Medulla oblongata (tissue), 1 donor: ENCODE measurements around the gene ULK3.

ENCODE experiments used
- DNase-seq: peaks from one replicate; pipeline ENCODE4 v3.0.0-alpha.2; 2015; ENCODE audit errors: extremely low spot score

ULK3 gene

GRCh38 chr15:74868059-74868458 lies 25.1 kb upstream of the ULK3 start:
- peak; percentile 65 for DNase-seq

DNA sequence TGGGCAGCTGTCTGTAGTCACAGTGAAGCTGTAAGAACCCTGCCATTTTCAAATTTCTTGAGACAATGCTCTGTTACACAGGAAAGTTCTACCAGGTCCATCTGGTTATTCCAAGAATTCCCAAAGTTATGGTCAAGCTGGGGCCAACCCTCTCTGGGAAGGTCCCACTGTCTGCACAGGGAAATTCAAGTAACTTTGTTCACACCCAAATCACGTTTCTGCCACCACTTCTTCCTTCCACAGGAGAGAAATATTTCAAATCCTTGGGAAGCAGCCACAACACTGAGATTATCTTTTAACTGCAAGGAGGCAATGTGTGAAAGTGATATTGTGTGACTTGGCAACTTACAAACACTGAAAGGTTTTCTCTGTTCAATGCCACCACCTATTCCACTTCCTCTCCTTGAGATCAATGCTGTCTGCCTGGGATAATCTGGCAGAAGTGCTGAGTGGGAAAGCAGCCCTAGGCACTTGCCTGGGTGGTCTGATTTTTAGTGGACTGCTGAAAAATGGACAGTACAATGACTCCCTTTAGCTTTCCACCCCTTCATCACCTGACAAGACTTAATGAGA lies 24.6 kb upstream of the ULK3 start:
- no peak for DNase-seq

- DNase-seq, result no peak
Measured at GRCh38 chr15:74866090-74866489, 23.1 kb upstream of the ULK3 start.

DNA sequence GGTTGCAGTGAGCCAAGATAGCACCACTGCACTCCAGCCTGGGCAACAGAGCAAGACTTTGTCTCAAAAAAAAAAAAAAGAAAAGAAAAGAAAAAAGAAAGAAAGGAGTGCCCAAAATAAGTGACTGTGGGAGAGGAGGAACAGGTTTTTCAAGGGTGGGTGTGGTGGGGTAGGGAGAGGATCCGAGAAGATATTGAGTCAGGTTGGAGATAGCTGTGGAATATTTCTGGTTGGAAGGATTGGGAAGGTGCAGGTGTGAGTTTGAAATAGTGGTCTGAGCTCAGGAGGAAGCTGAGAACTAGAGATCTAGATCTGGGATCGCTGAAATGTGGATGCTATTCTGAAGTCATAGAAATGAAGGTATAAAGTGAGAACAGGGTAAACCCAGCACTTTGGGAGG lies 22.4 kb upstream of the ULK3 start:
- DNase-seq, result no peak

DNA sequence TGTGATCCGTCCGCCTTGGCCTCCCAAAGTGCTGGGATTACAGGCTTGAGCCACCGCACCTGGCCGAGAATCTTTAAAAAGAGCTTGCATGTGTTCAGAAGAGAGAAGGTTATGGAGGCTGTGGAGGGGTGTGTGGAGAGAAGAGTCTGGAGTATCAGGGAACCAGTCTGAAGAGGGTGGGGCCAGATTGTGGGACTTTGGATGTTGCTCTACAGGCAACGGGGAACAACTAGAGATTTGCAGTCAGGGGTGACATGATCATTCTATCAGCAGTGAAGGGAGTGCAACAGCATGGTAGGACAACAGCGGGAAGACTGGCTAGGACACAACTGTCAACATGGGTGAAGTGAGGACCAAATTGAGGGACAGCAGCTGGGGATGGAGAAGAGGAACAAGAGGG lies 21.3 kb upstream of the ULK3 start:
- no peak for DNase-seq

GRCh38 chr15:74863239-74864056 lies 20.5 kb upstream of the ULK3 start:
- DNase-seq, result no peak

GRCh38 chr15:74858369-74858740 lies 15.4 kb upstream of the ULK3 start:
- peak; percentile 43 for DNase-seq

- DNase-seq, result peak; percentile 52
Measured at GRCh38 chr15:74857671-74858368, 14.9 kb upstream of the ULK3 start.

- no peak for DNase-seq
Measured at GRCh38 chr15:74857082-74857655, 14.2 kb upstream of the ULK3 start.

DNA sequence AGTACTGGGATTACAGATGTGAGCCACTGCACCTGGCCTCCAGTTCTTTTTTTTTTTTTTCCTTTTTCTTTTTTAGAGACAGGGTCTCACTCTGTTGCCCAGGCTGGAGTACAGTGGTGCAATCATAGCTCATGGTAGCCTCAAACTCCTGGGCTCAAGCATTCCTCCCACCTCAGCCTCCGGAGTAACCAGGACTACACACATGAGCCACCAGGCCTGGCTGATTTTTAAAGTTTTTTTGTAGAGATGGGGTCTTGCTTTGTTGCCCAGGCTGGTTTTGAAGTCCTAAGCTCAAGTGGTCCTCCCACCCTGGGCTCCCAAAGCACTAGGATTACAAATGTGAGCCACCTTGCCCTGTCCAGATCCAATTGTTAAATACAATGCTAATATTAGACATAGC lies 13.6 kb upstream of the ULK3 start:
- DNase-seq, result no peak

GRCh38 chr15:74855857-74856256 lies 12.9 kb upstream of the ULK3 start:
- DNase-seq, result no peak

DNA sequence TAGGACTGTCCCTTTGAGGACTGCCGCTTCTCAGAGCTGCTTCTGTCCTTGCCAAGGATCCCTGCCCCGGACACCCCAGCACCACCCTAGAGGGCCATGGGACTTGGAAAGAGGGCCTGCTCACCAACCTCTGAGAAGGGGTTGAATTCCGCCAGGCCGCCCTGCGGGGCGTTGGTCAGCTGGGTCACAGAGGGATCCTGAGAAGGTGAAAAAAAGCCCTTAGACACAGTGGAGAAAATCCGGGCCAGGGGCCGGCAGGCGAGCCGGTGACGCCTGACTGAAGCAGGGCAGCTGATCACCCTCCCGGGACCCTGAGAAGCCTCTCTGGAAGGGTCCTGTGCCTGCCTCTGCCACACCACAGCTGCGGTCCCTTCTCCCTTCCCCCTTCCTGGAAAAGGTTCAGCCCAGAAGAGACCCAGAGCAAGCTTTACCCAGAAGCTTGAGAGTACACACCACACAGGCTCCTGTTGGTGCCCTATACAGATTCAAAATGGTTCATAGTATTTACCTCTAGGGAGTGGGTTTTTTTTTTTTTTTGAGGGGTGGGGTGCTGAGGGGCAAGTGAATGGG lies 11.6 kb upstream of the ULK3 start:
- no peak for DNase-seq

DNA sequence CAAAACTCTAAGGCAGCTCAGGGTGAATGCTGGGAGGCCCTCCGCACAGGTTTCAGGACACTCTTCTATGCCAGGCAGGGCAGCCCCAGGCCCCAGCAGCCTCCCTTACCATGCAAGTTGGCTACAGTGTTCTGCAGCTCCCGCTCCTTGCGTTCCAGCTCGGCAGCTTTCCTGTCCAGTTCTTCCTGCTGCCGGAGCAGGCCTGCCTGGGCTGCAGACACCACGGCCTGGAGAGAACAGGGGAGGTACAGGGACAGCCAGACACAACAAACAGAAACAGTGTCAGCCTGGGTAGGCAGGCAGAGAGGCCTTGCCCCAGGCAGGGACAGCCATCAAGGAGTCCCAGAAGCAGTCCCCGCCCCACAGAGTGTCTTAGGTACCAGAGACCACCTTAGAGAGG lies 9.0 kb upstream of the ULK3 start:
- DNase-seq, result no peak

- no peak for DNase-seq
Measured at GRCh38 chr15:74850393-74850792, 7.4 kb upstream of the ULK3 start.

- DNase-seq, result peak; percentile 47
Measured at GRCh38 chr15:74847432-74847831, 4.5 kb upstream of the ULK3 start.

GRCh38 chr15:74845581-74845980 lies 2.6 kb upstream of the ULK3 start:
- no peak for DNase-seq

- no peak for DNase-seq
Measured at GRCh38 chr15:74845208-74845568, 2.2 kb upstream of the ULK3 start.

DNA sequence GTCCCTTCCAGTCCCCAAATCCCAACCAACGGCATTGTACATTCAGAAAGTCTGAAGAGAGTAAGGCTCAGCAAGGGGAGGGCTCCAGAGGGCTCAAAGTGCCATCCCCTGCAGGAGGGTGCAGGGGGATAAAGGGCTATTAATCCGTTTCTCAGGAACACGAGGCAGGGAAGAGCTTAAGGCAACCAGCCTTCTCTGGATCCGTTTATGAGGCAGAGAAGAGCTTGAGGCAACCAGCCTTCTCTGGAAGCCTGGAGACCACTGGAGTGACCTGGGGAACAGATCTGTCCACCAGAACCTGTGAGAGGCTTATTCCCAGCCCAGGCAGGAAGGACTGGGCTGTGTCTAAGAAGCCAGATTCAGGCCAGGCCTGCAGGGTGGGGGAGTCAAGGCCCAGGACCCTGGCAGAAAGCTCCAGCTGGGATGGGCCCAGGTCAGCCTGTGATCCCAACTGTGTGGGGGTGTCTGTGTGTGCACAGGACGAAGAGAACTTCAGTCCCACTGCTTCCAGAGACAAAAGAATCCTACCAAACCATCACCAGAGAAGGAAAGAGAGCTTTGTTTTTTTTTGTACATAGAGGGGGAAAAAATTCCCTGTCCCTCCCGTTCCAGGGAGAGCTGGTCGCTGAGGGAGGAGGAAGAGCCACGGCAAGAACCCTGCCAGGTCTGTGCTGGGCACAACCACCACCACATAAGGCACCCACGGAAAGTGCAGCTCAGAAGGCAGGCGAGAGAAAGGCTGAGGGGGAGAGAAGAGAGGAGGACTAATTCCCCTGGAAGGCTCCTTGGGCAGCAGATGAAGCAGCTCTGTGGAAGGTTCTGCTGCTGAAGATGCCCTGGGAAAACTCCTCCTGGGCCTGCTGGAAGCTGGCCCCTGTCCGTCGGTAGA lies 1.6 kb upstream of the ULK3 start:
- no peak for DNase-seq

GRCh38 chr15:74843891-74844299 lies 939 bp upstream of the ULK3 start:
- DNase-seq, result no peak

- DNase-seq, result no peak
Measured at GRCh38 chr15:74843445-74843828, 481 bp upstream of the ULK3 start.

DNA sequence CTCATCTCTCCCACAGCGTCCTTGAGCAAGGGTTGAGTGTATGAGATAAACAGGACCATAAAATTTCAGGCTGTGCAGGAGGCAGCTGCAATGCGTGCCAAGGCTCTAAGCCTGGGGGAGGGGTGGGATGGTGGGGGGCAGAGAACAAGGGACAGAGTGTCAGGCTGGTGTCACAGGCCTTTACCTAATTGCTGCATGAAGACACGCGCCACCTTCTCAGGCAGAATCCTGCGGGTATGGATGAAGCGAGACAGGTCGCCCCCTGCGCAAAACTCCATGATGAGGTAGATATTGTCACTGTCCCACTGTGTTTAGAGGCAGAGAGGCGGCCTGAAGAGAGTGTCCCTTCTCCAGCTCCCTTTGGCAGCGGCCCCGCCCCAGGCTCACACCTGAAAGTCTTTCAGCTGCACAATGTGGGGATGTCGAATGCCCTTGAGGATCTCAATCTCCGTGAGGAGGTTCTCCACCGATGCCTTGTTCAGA lies 1.0 kb downstream of the ULK3 start:
- DNase-seq, result no peak
